Spleen (tissue), 11 donors: ENCODE results near the gene MAPKAP1. TPM values are rescaled to one million over a fixed set of nuclear protein-coding genes. Genes with fewer than 3 reads are reported as not detected.

ENCODE experiments used
- DNase-seq: peaks from one replicate; pipeline ENCODE4 v3.0.0-alpha.2; 2020
- H3K27ac ChIP-seq, 8 donors: fragments of 200-600 bp; sonication (generic) in 7 of 8; 1 replicate in 4 of 8; 2 replicates in 4 of 8; pipeline versions ENCODE4 v1.5.0 to v1.8.0; 2016 to 2021; ENCODE audit warnings: inconsistent platforms in 4 of 8, mild to moderate bottlenecking in 4 of 8, moderate library complexity in 1 of 8
- H3K27me3 ChIP-seq, 7 donors: fragments of 200-600 bp; sonication (generic) in 6 of 7; replicated peaks in 1 of 7; 1 replicate in 4 of 7; 2 replicates in 3 of 7; pipeline versions ENCODE4 v1.5.0 to v1.8.0; 2016 to 2021; ENCODE audit warnings: inconsistent platforms in 3 of 7, mild to moderate bottlenecking in 1 of 7
- H3K36me3 ChIP-seq, 6 donors: fragments of 200-600 bp; sonication (generic) in 5 of 6; 1 replicate in 4 of 6; 2 replicates in 2 of 6; pipeline versions ENCODE4 v1.5.0 to v1.8.0; 2016 to 2021; ENCODE audit warnings: inconsistent platforms in 2 of 6
- H3K4me1 ChIP-seq, 6 donors: fragments of 200-600 bp; sonication (generic) in 5 of 6; 1 replicate in 3 of 6; 2 replicates in 3 of 6; pipeline versions ENCODE4 v1.5.0 to v1.8.0; 2016 to 2021; ENCODE audit warnings: inconsistent platforms in 3 of 6
- H3K4me3 ChIP-seq, 8 donors: fragments of 200-600 bp; sonication (generic) in 7 of 8; 1 replicate in 4 of 8; 2 replicates in 4 of 8; pipeline versions ENCODE4 v1.5.0 to v1.8.0; 2016 to 2021; ENCODE audit warnings: inconsistent platforms in 4 of 8, mild to moderate bottlenecking in 4 of 8, moderate library complexity in 2 of 8
- H3K9me3 ChIP-seq, 8 donors: fragments of 200-600 bp; sonication (generic) in 7 of 8; 1 replicate in 4 of 8; 2 replicates in 4 of 8; pipeline versions ENCODE4 v1.5.0 to v1.8.0; 2016 to 2021; ENCODE audit warnings: inconsistent platforms in 4 of 8
- CTCF ChIP-seq, 11 experiments: fragments of 200-600 bp in 7 of 11; fragments of 450-650 bp in 4 of 11; sonication (generic) in 4 of 11; IDR thresholded peaks in 8 of 11; conservative IDR thresholded peaks in 3 of 11; 1 replicate in 7 of 11; 2 replicates in 4 of 11; pipeline versions ENCODE4 v1.4.0 to v1.8.0; 2016 to 2021; ENCODE audit warnings: antibody characterized with exemption in 11 of 11, inconsistent platforms in 4 of 11, mild to moderate bottlenecking in 1 of 11
- POLR2A ChIP-seq, 3 donors: fragments of 450-650 bp; IDR thresholded peaks; one replicate each; pipeline ENCODE4 v1.5.1; 2017; ENCODE audit warnings: antibody characterized with exemption in 3 of 3, mild to moderate bottlenecking in 1 of 3
- POLR2AphosphoS5 ChIP-seq, 3 donors: sonication (generic); formaldehyde crosslinking; IDR thresholded peaks; one replicate each; pipeline ENCODE4 v1.5.1; 2017; ENCODE audit warnings: antibody characterized with exemption in 3 of 3
- WGBS, 5 donors: extraction: QIAGEN DNeasy Blood & Tissue Kit in 3 of 5; methylation state at CpG; one replicate each; pipeline versions ENCODE4 v1.1.5 to v1.1.7; 2013 to 2018; 5-methylcytosine and 5-hydroxymethylcytosine counted together
- intact Hi-C: fragments of 100-400 bp; cut with DNase I; formaldehyde crosslinking; loops from one replicate; pipeline ENCODE4 v1.15.0; 2023; ENCODE audit warnings: low total_unique reads
- polyA plus RNA-seq, 3 donors: library from polyadenylated mRNA; stranded (reverse); fragments of 200-250 nt; gene quantifications; one replicate each; pipeline ENCODE4 v1.2.1, GENCODE V29; 2013
- total RNA-seq, 7 donors: library from RNA; depleted of rRNA in 3 of 7; stranded (reverse); fragments of >200 nt in 3 of 7; fragmentation: NEBNext Ultra II Directional in 4 of 7; extraction: Animal tissue kit (Norgen Biotek cat#: 25700) in 4 of 7; gene quantifications; one replicate each; pipeline versions ENCODE4 v1.1.0 to v1.2.1, GENCODE V29; 2016 to 2021
- donor health status: healthy with polysubstance abuse.
- donor health status: DM: no; HTN: no; CAD: no; lungs with moderate emphysema.
- donor health status: DM: no; HTN: no; CAD: no.
- donor health status: Bipolar disorder and iron deficiency.
- donor health status: healthy.
- donor health status: DM: no; HTN: no; CAD: no.
- donor health status: DM: yes; HTN: yes; CAD: no.

The MAPKAP1 gene
- total and polyA plus RNA-seq, 10 donors = 37.2 to 77.2 (median 60.4) TPM

- TF ChIP-seq POLR2A (IDR thresholded peaks at IDR 0.05) = no peak
- peak in 1 of 3 donors; percentile 30 for TF ChIP-seq POLR2AphosphoS5 (IDR thresholded peaks at IDR 0.05)
- no peak for TF ChIP-seq CTCF (IDR thresholded peaks at IDR 0.05 in 8 of 11, conservative IDR thresholded peaks at IDR 0.05 in 3 of 11)
- Histone ChIP-seq H3K27me3 (no peaks in the 10 kb centered on the region), H3K36me3 (peaks cover 0 to 71% (median 10%) of the 10 kb centered on the region in 6 donors), H3K4me1 (peaks cover 0 to 20% (median 10%) of the 10 kb centered on the region in 6 donors), H3K4me3 (no peak overlapping the region), H3K27ac (peak overlapping the region in 2 of 8 donors; percentile 46 to 51), H3K9me3 (peaks cover 0 to 26% (median 17%) of the 10 kb centered on the region in 8 donors)
- WGBS, 5 donors = 78 to 90% (median 86%) methylated on average over 8 of the region's 8 CpGs
- no peak for DNase-seq
- intact Hi-C loops = no loop called here
These were observed 245.9 kb downstream of the MAPKAP1 start for GRCh38 chr9:125460883-125461635.

GRCh38 chr9:125460346-125460745, 246.7 kb downstream of the MAPKAP1 start:
- Histone ChIP-seq H3K9me3 (peaks cover 0 to 31% (median 22%) of the 10 kb centered on the region in 8 donors), H3K4me3 (no peak overlapping the region), H3K27me3 (no peaks in the 10 kb centered on the region), H3K4me1 (peaks cover 0 to 20% (median 10%) of the 10 kb centered on the region in 6 donors), H3K27ac (peak overlapping the region in 1 of 8 donors; percentile 24), H3K36me3 (peaks cover 0 to 70% (median 6%) of the 10 kb centered on the region in 6 donors)
- no peak for DNase-seq
- TF ChIP-seq CTCF (IDR thresholded peaks at IDR 0.05 in 8 of 11, conservative IDR thresholded peaks at IDR 0.05 in 3 of 11) = no peak
- no peak for TF ChIP-seq POLR2AphosphoS5 (IDR thresholded peaks at IDR 0.05)
- no peak for TF ChIP-seq POLR2A (IDR thresholded peaks at IDR 0.05)
- 93 to 99% (median 96%) methylated on average over 7 of the region's 7 CpGs for WGBS, 5 donors
- intact Hi-C loops = no loop called here

GRCh38 chr9:125457357-125457756, 249.7 kb downstream of the MAPKAP1 start:
- H3K4me3 ChIP-seq = no peak overlapping the region
- peaks cover 0 to 31% (median 22%) of the 10 kb centered on the region in 8 donors for H3K9me3 ChIP-seq
- intact Hi-C loops = no loop called here
- TF ChIP-seq POLR2A (IDR thresholded peaks at IDR 0.05) (no peak), POLR2AphosphoS5 (IDR thresholded peaks at IDR 0.05) (no peak), CTCF (IDR thresholded peaks at IDR 0.05 in 8 of 11, conservative IDR thresholded peaks at IDR 0.05 in 3 of 11) (no peak)
- WGBS, 5 donors = 88 to 100% (median 97%) methylated on average over 1 of the region's 1 CpG
- peaks cover 0 to 60% (median 6%) of the 10 kb centered on the region in 6 donors for H3K36me3 ChIP-seq
- H3K4me1 ChIP-seq = peaks cover 0 to 22% (median 6%) of the 10 kb centered on the region in 6 donors
- no peaks in the 10 kb centered on the region for H3K27me3 ChIP-seq
- H3K27ac ChIP-seq = peak overlapping the region in 1 of 8 donors; percentile 1
- DNase-seq = no peak

GRCh38 chr9:125455876-125456275, 251.1 kb downstream of the MAPKAP1 start:
- H3K4me1 ChIP-seq = peaks cover 0 to 15% (median 0%) of the 10 kb centered on the region in 6 donors
- peaks cover 0 to 57% (median 7%) of the 10 kb centered on the region in 6 donors for H3K36me3 ChIP-seq
- TF ChIP-seq POLR2A (IDR thresholded peaks at IDR 0.05) (no peak), CTCF (IDR thresholded peaks at IDR 0.05 in 8 of 11, conservative IDR thresholded peaks at IDR 0.05 in 3 of 11) (no peak), POLR2AphosphoS5 (IDR thresholded peaks at IDR 0.05) (no peak)
- intact Hi-C loops = no loop called here
- WGBS, 5 donors = 96 to 99% (median 98%) methylated on average over 4 of the region's 4 CpGs
- no peak overlapping the region for H3K27ac ChIP-seq
- H3K27me3 ChIP-seq = no peaks in the 10 kb centered on the region
- peaks cover 0 to 31% (median 22%) of the 10 kb centered on the region in 8 donors for H3K9me3 ChIP-seq
- DNase-seq = no peak
- H3K4me3 ChIP-seq = no peak overlapping the region
